K562 (cell line): ENCODE data around the gene PACS1. TPM values are rescaled to one million over a fixed set of nuclear protein-coding genes. Genes with fewer than 3 reads are reported as not detected.

Source experiments
- BRF2 ChIP-seq: IDR thresholded peaks from 3 replicates; pipeline ENCODE4 v1.6.1; 2011; ENCODE audit warnings: borderline replicate concordance, mild to moderate bottlenecking; ENCODE audit not compliant: insufficient read length, insufficient read depth
- EP300 ChIP-seq: IDR thresholded peaks from 2 replicates; pipeline ENCODE4 v1.6.1; 2012; ENCODE audit warnings: low read length, improper control_type of control experiment
- ETV1 ChIP-seq: fragments of 450-650 bp; conservative IDR thresholded peaks from 2 replicates; pipeline ENCODE4 v1.6.1; 2016; ENCODE audit warnings: missing genetic modification characterization, control low read depth, low read depth, missing compliant biosample characterization
- GATA2 ChIP-seq: sonication (generic); formaldehyde crosslinking; IDR thresholded peaks from 2 replicates; pipeline ENCODE4 v1.4.0; 2020; ENCODE audit warnings: mild to moderate bottlenecking, missing genetic modification reagents
- GTF3C2 ChIP-seq: IDR thresholded peaks from 3 replicates; pipeline ENCODE4 v1.6.1; 2011; ENCODE audit warnings: borderline replicate concordance, mild to moderate bottlenecking, moderate library complexity; ENCODE audit not compliant: insufficient read length; ENCODE audit errors: extremely low read depth
- HMGXB4 ChIP-seq: sonication (generic); formaldehyde crosslinking; IDR thresholded peaks from 2 replicates; pipeline ENCODE4 v1.8.1; 2023; ENCODE audit warnings: mild to moderate bottlenecking, missing genetic modification reagents
- JUND ChIP-seq, 2 experiments: IDR thresholded peaks; 2 replicates in 1 of 2; 3 replicates in 1 of 2; pipeline ENCODE4 v1.6.1; 2011; ENCODE audit warnings: borderline replicate concordance in 2 of 2, low read depth in 2 of 2, low read length in 2 of 2, improper control_type of control experiment in 1 of 2, missing biosample characterization in 1 of 2, missing genetic modification characterization in 1 of 2, missing genetic modification reagents in 1 of 2
- RCOR1 ChIP-seq, 2 experiments: IDR thresholded peaks; 2 replicates each; pipeline ENCODE4 v1.6.1; 2012; ENCODE audit warnings: low read depth in 2 of 2, low read length in 2 of 2, borderline replicate concordance in 1 of 2, improper control_type of control experiment in 1 of 2
- REST ChIP-seq, 2 experiments: fragments of 450-650 bp; formaldehyde crosslinking in 1 of 2; IDR thresholded peaks; 2 replicates each; pipeline versions ENCODE4 v1.4.0 to v1.6.1; 2014 to 2020; ENCODE audit warnings: mild to moderate bottlenecking in 2 of 2, borderline replicate concordance in 1 of 2, low read depth in 1 of 2
- ZNF384 ChIP-seq: IDR thresholded peaks from 2 replicates; pipeline ENCODE4 v1.6.1; 2012; ENCODE audit warnings: low read depth, low read length, improper control_type of control experiment
- polyA plus RNA-seq, 8 experiments: library from polyadenylated mRNA; depleted of rRNA in 4 of 8; stranded (reverse) in 5 of 8; unstranded in 3 of 8; fragments of >200 nt; fragmentation: Nextera tagmentation in 2 of 8; fragmentation: Illumina TruSeq in 1 of 8; extraction: Ambion mirVana in 2 of 8; extraction: Trizol in 1 of 8; gene quantifications; 2 replicates each; pipeline versions ENCODE4 v1.2.1 to v1.2.3, GENCODE V29; 2011 to 2014; ENCODE audit warnings: inconsistent platforms in 1 of 8, missing spikeins in 1 of 8
- total RNA-seq, 7 experiments: library from RNA; depleted of rRNA in 6 of 7; stranded (reverse); fragments of >200 nt in 6 of 7; fragmentation: Illumina TruSeq in 2 of 7; extraction: Trizol in 2 of 7; gene quantifications; 2 replicates each; pipeline versions ENCODE4 v1.2.1 to v1.2.3, GENCODE V29; 2011 to 2021; ENCODE audit warnings: low replicate concordance in 1 of 7

The PACS1 gene
- total and polyA plus RNA-seq, 9 of the 15 experiments (the other 6 are each of a cell fraction or from before 2014, with no cell fraction given): 0.34 to 28.1 (median 8.5) TPM

- peak; percentile 84 for TF ChIP-seq JUND (IDR thresholded peaks at IDR 0.05; ENCODE audit: borderline replicate concordance, low read depth, low read length)
- peak; percentile 17; the same call in 1 of the 3 replicates for TF ChIP-seq JUND (tag; IDR thresholded peaks at IDR 0.05; ENCODE audit: borderline replicate concordance, low read depth, low read length)
- peak; percentile 94 for TF ChIP-seq REST (IDR thresholded peaks at IDR 0.05; ENCODE audit: borderline replicate concordance)
- TF ChIP-seq REST (CRISPR knock-in tag; IDR thresholded peaks at IDR 0.05; ENCODE audit: low read depth): no peak
- peak in 1 of 2 experiments; percentile 87; a peak in 2 of 4 replicates for TF ChIP-seq RCOR1 (IDR thresholded peaks at IDR 0.05; ENCODE audit: borderline replicate concordance in 1 of 2, low read depth in 2 of 2, low read length in 2 of 2)
- TF ChIP-seq HMGXB4 (CRISPR knock-in tag): peak; percentile 84; the same call in 1 of the 2 replicates
- TF ChIP-seq GTF3C2: no peak
- TF ChIP-seq BRF2: no peak
- no peak for TF ChIP-seq GATA2
- 0 out of 2 replicates have a peak, but pooled peaks have one; percentile 27 for TF ChIP-seq ZNF384
- peak; percentile 43; the same call in 1 of the 2 replicates for TF ChIP-seq EP300
- TF ChIP-seq ETV1 (tag): peak; percentile 61; the same call in 1 of the 2 replicates
These were observed 152.5 kb downstream of the PACS1 start (continued) for GRCh38 chr11:66222358-66223149.
